ENCODE measurements around the gene FMO5.

- TF ChIP-seq POLR2AphosphoS5 (IDR thresholded peaks at IDR 0.05), result no peak
- TF ChIP-seq, protein P1, sequence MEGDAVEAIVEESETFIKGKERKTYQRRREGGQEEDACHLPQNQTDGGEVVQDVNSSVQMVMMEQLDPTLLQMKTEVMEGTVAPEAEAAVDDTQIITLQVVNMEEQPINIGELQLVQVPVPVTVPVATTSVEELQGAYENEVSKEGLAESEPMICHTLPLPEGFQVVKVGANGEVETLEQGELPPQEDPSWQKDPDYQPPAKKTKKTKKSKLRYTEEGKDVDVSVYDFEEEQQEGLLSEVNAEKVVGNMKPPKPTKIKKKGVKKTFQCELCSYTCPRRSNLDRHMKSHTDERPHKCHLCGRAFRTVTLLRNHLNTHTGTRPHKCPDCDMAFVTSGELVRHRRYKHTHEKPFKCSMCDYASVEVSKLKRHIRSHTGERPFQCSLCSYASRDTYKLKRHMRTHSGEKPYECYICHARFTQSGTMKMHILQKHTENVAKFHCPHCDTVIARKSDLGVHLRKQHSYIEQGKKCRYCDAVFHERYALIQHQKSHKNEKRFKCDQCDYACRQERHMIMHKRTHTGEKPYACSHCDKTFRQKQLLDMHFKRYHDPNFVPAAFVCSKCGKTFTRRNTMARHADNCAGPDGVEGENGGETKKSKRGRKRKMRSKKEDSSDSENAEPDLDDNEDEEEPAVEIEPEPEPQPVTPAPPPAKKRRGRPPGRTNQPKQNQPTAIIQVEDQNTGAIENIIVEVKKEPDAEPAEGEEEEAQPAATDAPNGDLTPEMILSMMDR (IDR thresholded peaks at IDR 0.05), result no peak
Observed at GRCh38 chr1:147238925-147239820, 14.0 kb upstream of the FMO5 start.
